ENCODE data around the gene HOXD10. TPM values are rescaled to one million over a fixed set of nuclear protein-coding genes. Genes with fewer than 3 reads are reported as not detected.

The HOXD10 gene
- total and polyA plus RNA-seq, 2 of the 13 experiments (the other 11 are each of a cell fraction or from before 2014, with no cell fraction given), result not detected

DNA sequence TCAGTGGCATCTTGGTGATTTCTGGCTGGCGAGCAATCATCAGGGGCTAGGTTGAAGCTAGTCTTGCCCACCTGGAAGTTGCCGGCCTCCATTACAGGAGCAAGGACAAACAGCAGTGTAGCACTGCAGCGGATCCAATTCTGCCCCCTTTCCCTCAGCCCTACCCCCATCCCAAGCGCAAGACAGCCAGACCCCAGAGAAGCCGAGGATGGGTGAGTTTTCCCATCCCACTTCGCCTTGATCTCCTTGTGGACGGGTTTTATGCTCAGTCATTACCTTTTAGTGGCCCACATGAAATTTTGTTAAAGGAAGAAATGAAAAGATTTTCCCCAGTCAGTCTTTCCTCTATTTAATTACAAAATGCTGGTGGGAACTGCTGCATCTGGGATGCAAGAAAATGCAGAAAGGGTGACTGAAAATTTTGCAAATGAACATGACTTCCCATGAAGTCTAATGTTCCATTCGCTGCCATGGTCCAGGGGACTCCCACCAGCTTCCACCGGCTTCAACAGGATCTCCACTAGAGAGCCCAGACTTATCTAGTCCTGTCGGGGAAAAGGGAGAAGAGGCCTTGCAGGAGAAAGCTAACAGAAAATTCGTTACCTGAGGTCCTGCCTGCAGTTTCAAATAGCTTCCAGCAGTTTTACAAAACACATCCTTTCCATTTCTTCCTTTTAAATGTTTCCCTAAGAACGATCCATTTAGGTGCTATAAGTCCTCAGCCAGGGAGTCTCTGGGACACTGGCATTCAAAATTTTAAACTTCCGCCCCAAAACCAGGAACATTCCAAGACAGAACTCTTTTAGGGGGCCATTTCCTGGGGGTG, 4.0 kb downstream of the HOXD10 start:
- CTCF ChIA-PET (ENCODE audit: low intra/inter-chr PET ratio, low total read pairs), result no interaction called here
- in situ Hi-C loops (cut with HindIII; ENCODE audit: extremely low pct_ligation_motif_present, low pct_unique_long_range_greater_than_20kb), result no loop called here
- Histone ChIP-seq H3K4me3 (replicated peaks in 1 of 3; ENCODE audit: insufficient read depth in 1 of 3, low read depth in 2 of 3, low read length in 3 of 3) (no peak overlapping the region), H3K4me2 (ENCODE audit: low read depth, low read length) (no peak overlapping the region), H3K4me1 (ENCODE audit: insufficient read depth, low read length) (no peaks in the 10 kb centered on the region), H3K9me3 (ENCODE audit: low read length) (no peaks in the 10 kb centered on the region), H2AFZ (ENCODE audit: low read length) (no peak overlapping the region), H3K27ac (ENCODE audit: extremely low read length, insufficient read depth, low read length) (no peak overlapping the region), H3K27me3 (ENCODE audit: control insufficient read depth in 1 of 2, insufficient read depth in 2 of 2, low read length in 2 of 2) (peaks cover 27 to 98% of the 10 kb centered on the region in 2 experiments), H3K79me2 (ENCODE audit: insufficient read depth, low read length) (no peaks in the 10 kb centered on the region), H3K9ac (ENCODE audit: insufficient read depth, low read depth, low read length) (no peak overlapping the region), H4K20me1 (ENCODE audit: insufficient read depth, low read length) (no peaks in the 10 kb centered on the region; the same call in 1 of the 2 replicates), H3K36me3 (replicated peaks in 1 of 2; ENCODE audit: control insufficient read depth in 1 of 2, insufficient read depth in 2 of 2, low read length in 2 of 2) (no peaks in the 10 kb centered on the region)
- no peak for FAIRE-seq
- no TSS peak for BruUV-seq (replicated peaks)
- no peak for ATAC-seq
- intact Hi-C loops (cut with micrococcal nuclease; ENCODE audit: unreplicated experiment), result no loop called here
- TF ChIP-seq ZNF724P (CRISPR knock-in tag; IDR thresholded peaks at IDR 0.05; ENCODE audit: borderline replicate concordance), result no peak
- no peak for TF ChIP-seq ISL2 (CRISPR knock-in tag; IDR thresholded peaks at IDR 0.05)
- TF ChIP-seq ISX (CRISPR knock-in tag; conservative IDR thresholded peaks at IDR 0.05), result no peak
- TF ChIP-seq MAFF (IDR thresholded peaks at IDR 0.05; ENCODE audit: low read depth, low read length), result no peak
- TF ChIP-seq EZH2 (conservative IDR thresholded peaks at IDR 0.05; ENCODE audit: low read depth, low read length), result 0 out of 2 replicates have a peak, but pooled peaks have one; percentile 56
- TF ChIP-seq CBX2 (IDR thresholded peaks at IDR 0.05; ENCODE audit: low read depth, low read length), result 0 out of 2 replicates have a peak, but pooled peaks have one; percentile 48
- no peak for TF ChIP-seq CBX2 (CRISPR knock-in tag; IDR thresholded peaks at IDR 0.05; ENCODE audit: low read depth)
- DNase-seq (ENCODE audit: low spot score), result no peak
- WGBS (ENCODE audit: low lambda C conversion rate), result 10% methylated on average over 13 of the region's 13 CpGs
- POLR2A ChIA-PET, result no interaction called here

Measured in HepG2 (cell line).